Uterus (tissue), 2 donors: ENCODE results near the gene SHQ1.

ENCODE experiments used
- POLR2A ChIP-seq, 2 donors: fragments of 450-650 bp; IDR thresholded peaks; one replicate each; pipeline ENCODE4 v1.6.1; 2016; ENCODE audit warnings: antibody characterized with exemption in 2 of 2, mild to moderate bottlenecking in 1 of 2, moderate library complexity in 1 of 2
- TF ChIP-seq, protein P1 (sequence below), 4 experiments: fragments of 200-600 bp in 2 of 4; fragments of 450-650 bp in 2 of 4; sonication (generic) in 2 of 4; IDR thresholded peaks; one replicate each; pipeline ENCODE4 v1.5.1; 2016 to 2019; ENCODE audit warnings: antibody characterized with exemption in 4 of 4, mild to moderate bottlenecking in 2 of 4, moderate library complexity in 1 of 4

- TF ChIP-seq, protein P1, sequence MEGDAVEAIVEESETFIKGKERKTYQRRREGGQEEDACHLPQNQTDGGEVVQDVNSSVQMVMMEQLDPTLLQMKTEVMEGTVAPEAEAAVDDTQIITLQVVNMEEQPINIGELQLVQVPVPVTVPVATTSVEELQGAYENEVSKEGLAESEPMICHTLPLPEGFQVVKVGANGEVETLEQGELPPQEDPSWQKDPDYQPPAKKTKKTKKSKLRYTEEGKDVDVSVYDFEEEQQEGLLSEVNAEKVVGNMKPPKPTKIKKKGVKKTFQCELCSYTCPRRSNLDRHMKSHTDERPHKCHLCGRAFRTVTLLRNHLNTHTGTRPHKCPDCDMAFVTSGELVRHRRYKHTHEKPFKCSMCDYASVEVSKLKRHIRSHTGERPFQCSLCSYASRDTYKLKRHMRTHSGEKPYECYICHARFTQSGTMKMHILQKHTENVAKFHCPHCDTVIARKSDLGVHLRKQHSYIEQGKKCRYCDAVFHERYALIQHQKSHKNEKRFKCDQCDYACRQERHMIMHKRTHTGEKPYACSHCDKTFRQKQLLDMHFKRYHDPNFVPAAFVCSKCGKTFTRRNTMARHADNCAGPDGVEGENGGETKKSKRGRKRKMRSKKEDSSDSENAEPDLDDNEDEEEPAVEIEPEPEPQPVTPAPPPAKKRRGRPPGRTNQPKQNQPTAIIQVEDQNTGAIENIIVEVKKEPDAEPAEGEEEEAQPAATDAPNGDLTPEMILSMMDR (IDR thresholded peaks at IDR 0.05), result no peak
- no peak for TF ChIP-seq POLR2A (IDR thresholded peaks at IDR 0.05)
Measured at GRCh38 chr3:72722930-72723726, 125.1 kb downstream of the SHQ1 start.
